Glomerular visceral epithelial cell (primary cell): Measurements from ENCODE around the gene PDE4B.

Experiments used
- DNase-seq: peaks from one replicate; pipeline ENCODE4 v3.0.0-alpha.2; 2016; ENCODE audit errors: extremely low spot score

The PDE4B gene

GRCh38 chr1:65792669-65793358 lies at the start of gene PDE4B:
Gene PDE4B, plus strand, starts transcription at chr1:65792895.
- peak; percentile 47 for DNase-seq

GRCh38 chr1:65744731-65745130 lies 48.0 kb upstream of the PDE4B start:
- no peak for DNase-seq

- DNase-seq, result no peak
Measured at GRCh38 chr1:65751961-65752360, 40.7 kb upstream of the PDE4B start.

GRCh38 chr1:65756616-65757015 lies 36.1 kb upstream of the PDE4B start:
- DNase-seq, result no peak

- DNase-seq, result no peak
Measured at GRCh38 chr1:65757531-65757930, 35.2 kb upstream of the PDE4B start.

GRCh38 chr1:65758128-65758527 lies 34.6 kb upstream of the PDE4B start:
- no peak for DNase-seq

GRCh38 chr1:65759516-65759915 lies 33.2 kb upstream of the PDE4B start:
- DNase-seq, result no peak

- DNase-seq, result no peak
Measured at GRCh38 chr1:65762081-65762862, 30.4 kb upstream of the PDE4B start.

- DNase-seq, result no peak
Measured at GRCh38 chr1:65764052-65764451, 28.6 kb upstream of the PDE4B start.

- DNase-seq, result no peak
Measured at GRCh38 chr1:65765631-65766030, 27.1 kb upstream of the PDE4B start.

GRCh38 chr1:65769636-65770035 lies 23.1 kb upstream of the PDE4B start:
- DNase-seq, result no peak

- no peak for DNase-seq
Measured at GRCh38 chr1:65772607-65773006, 20.1 kb upstream of the PDE4B start.

- no peak for DNase-seq
Measured at GRCh38 chr1:65773391-65774123, 19.1 kb upstream of the PDE4B start.

- DNase-seq, result no peak
Measured at GRCh38 chr1:65788762-65789161, 3.9 kb upstream of the PDE4B start.

GRCh38 chr1:65791396-65791795 lies 1.3 kb upstream of the PDE4B start:
- DNase-seq, result no peak

GRCh38 chr1:65791801-65792668 lies 660 bp upstream of the PDE4B start:
- no peak for DNase-seq

GRCh38 chr1:65793359-65793732 lies 651 bp downstream of the PDE4B start:
- no peak for DNase-seq

- no peak for DNase-seq
Measured at GRCh38 chr1:65795311-65795710, 2.6 kb downstream of the PDE4B start.

GRCh38 chr1:65799601-65800000 lies 6.9 kb downstream of the PDE4B start:
- DNase-seq, result no peak

- no peak for DNase-seq
Measured at GRCh38 chr1:65804584-65804983, 11.9 kb downstream of the PDE4B start.

GRCh38 chr1:65812065-65812464 lies 19.4 kb downstream of the PDE4B start:
- peak; percentile 64 for DNase-seq

GRCh38 chr1:65813956-65814355 lies 21.3 kb downstream of the PDE4B start:
- no peak for DNase-seq
